CD4-positive, CD25-positive, alpha-beta regulatory T cell (primary cell): ENCODE results near the gene SAMD4A. TPM values are rescaled to one million over a fixed set of nuclear protein-coding genes. Genes with fewer than 3 reads are reported as not detected.

ENCODE experiments used
- ATAC-seq, 2 donors: fragments of 150-1000 bp; cut with Tn5 transposase; one replicate each; pipeline ENCODE4 v1.10.0; 2021; ENCODE audit warnings: low read depth in 2 of 2, moderate number of reproducible peaks in 2 of 2, moderate library complexity in 1 of 2
- DNase-seq, 3 donors: peaks; one replicate each; pipeline versions ENCODE4 v3.0.0 to v3.0.0-alpha.2; 2012 to 2022; ENCODE audit warnings: mixed read lengths in 1 of 3
- H3K27ac ChIP-seq: one replicate; pipeline ENCODE4 v1.7.0; 2013; ENCODE audit warnings: mild to moderate bottlenecking, low read length; ENCODE audit not compliant: insufficient read depth, poor library complexity, severe bottlenecking
- H3K27me3 ChIP-seq: one replicate; pipeline ENCODE4 v1.7.0; 2013; ENCODE audit warnings: low read length; ENCODE audit not compliant: control insufficient read depth, insufficient read depth
- H3K36me3 ChIP-seq: one replicate; pipeline ENCODE4 v1.7.0; 2013; ENCODE audit warnings: mild to moderate bottlenecking, low read length, moderate library complexity; ENCODE audit not compliant: control insufficient read depth, insufficient read depth
- H3K4me1 ChIP-seq: 2 replicates; pipeline ENCODE4 v1.7.0; 2013; ENCODE audit warnings: mild to moderate bottlenecking, low read length; ENCODE audit not compliant: insufficient read depth, control insufficient read depth, poor library complexity, severe bottlenecking
- H3K4me3 ChIP-seq: one replicate; pipeline ENCODE4 v1.7.0; 2013; ENCODE audit warnings: low read depth, mild to moderate bottlenecking, low read length, moderate library complexity
- H3K9me3 ChIP-seq, 2 experiments: 1 replicate in 1 of 2; 2 replicates in 1 of 2; pipeline ENCODE4 v1.7.0; 2013; ENCODE audit warnings: low read length in 2 of 2, mild to moderate bottlenecking in 1 of 2, moderate library complexity in 1 of 2; ENCODE audit not compliant: control insufficient read depth in 2 of 2
- H3K27ac Mint-ChIP-seq, 3 donors: one replicate each; pipeline ENCODE4 v1.8.0; 2020 to 2022; ENCODE audit warnings: mild to moderate bottlenecking in 3 of 3, mixed read lengths in 3 of 3, moderate library complexity in 2 of 3
- H3K27me3 Mint-ChIP-seq: one replicate; pipeline ENCODE4 v1.8.0; 2022; ENCODE audit warnings: mild to moderate bottlenecking, mixed read lengths
- H3K36me3 Mint-ChIP-seq: one replicate; pipeline ENCODE4 v1.8.0; 2020; ENCODE audit warnings: mixed read lengths
- H3K4me1 Mint-ChIP-seq, 4 donors: one replicate each; pipeline ENCODE4 v1.8.0; 2020 to 2022; ENCODE audit warnings: mixed read lengths in 4 of 4, mild to moderate bottlenecking in 1 of 4
- H3K4me3 Mint-ChIP-seq, 4 donors: one replicate each; pipeline ENCODE4 v1.8.0; 2020 to 2022; ENCODE audit warnings: mild to moderate bottlenecking in 4 of 4, mixed read lengths in 4 of 4, moderate library complexity in 3 of 4
- H3K9me3 Mint-ChIP-seq, 7 donors: one replicate each; pipeline ENCODE4 v1.8.0; 2020 to 2022; ENCODE audit warnings: mixed read lengths in 7 of 7, mild to moderate bottlenecking in 3 of 7, moderate library complexity in 2 of 7
- polyA plus RNA-seq, 4 donors: library from polyadenylated mRNA; unstranded; fragments of 300-500 nt; fragmentation: Illumina TruSeq; gene quantifications; one replicate each; pipeline ENCODE4 v1.2.3, GENCODE V29; 2021
- total RNA-seq: library from RNA; stranded (reverse); gene quantifications from one replicate; pipeline ENCODE4 v1.2.3, GENCODE V29; 2022

The SAMD4A gene
- total and polyA plus RNA-seq, 5 donors from 2014 or later = 0.05 to 7.9 (median 0.13) TPM; not detected in 1

- H3K27me3 Mint-ChIP-seq = peaks cover 38% of the 10 kb centered on the region
- H3K4me3 ChIP-seq = no peak overlapping the region
- no peaks in the 10 kb centered on the region for H3K4me1 ChIP-seq
- no peak for DNase-seq
- H3K27ac ChIP-seq = no peak overlapping the region
- no peak overlapping the region for H3K27ac Mint-ChIP-seq
- H3K9me3 ChIP-seq = no peaks in the 10 kb centered on the region
- H3K4me3 Mint-ChIP-seq = no peak overlapping the region
- peaks cover 0 to 2% (median 0%) of the 10 kb centered on the region in 7 donors for H3K9me3 Mint-ChIP-seq
- ATAC-seq = no peak
- H3K4me1 Mint-ChIP-seq = no peaks in the 10 kb centered on the region
- H3K36me3 Mint-ChIP-seq = peaks cover 3% of the 10 kb centered on the region
- no peaks in the 10 kb centered on the region for H3K36me3 ChIP-seq
- no peaks in the 10 kb centered on the region for H3K27me3 ChIP-seq
Observed at GRCh38 chr14:54599966-54600716, 33.2 kb downstream of the SAMD4A start.

DNA sequence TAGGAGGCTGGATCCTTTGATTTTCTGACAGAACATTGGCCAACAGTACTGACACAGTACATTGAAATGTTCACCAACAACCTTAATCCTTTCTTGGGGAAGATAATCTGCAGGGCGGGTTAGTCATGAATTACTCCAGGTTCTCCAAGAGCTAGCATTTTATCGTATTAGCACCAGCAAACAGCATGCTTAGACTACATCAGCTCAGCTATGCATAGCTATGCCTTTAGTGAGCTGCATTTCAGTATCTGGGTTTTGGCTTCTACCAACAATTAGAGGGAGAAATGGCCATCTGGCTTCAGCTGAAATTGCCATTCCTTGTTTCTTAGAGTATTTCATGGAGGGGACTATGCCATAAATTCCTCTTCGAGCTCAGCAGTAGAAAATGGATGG lies 33.8 kb downstream of the SAMD4A start:
- Mint-ChIP-seq H3K4me3 (no peak overlapping the region), H3K36me3 (peaks cover 3% of the 10 kb centered on the region), H3K4me1 (no peaks in the 10 kb centered on the region), H3K9me3 (peaks cover 0 to 2% (median 0%) of the 10 kb centered on the region in 7 donors), H3K27me3 (peaks cover 37% of the 10 kb centered on the region), H3K27ac (no peak overlapping the region)
- DNase-seq (no peak), ATAC-seq (no peak)
- H3K4me1 ChIP-seq = no peaks in the 10 kb centered on the region
- H3K27me3 ChIP-seq = no peaks in the 10 kb centered on the region
- H3K36me3 ChIP-seq = no peaks in the 10 kb centered on the region
- no peak overlapping the region for H3K4me3 ChIP-seq
- H3K9me3 ChIP-seq = no peaks in the 10 kb centered on the region
- no peak overlapping the region for H3K27ac ChIP-seq

GRCh38 chr14:54603362-54603761 lies 36.4 kb downstream of the SAMD4A start:
- Mint-ChIP-seq H3K9me3 (peaks cover 0 to 2% (median 0%) of the 10 kb centered on the region in 7 donors), H3K27ac (no peak overlapping the region), H3K36me3 (peaks cover 3% of the 10 kb centered on the region), H3K27me3 (peaks cover 30% of the 10 kb centered on the region), H3K4me3 (no peak overlapping the region), H3K4me1 (no peaks in the 10 kb centered on the region)
- H3K36me3 ChIP-seq = no peaks in the 10 kb centered on the region
- no peaks in the 10 kb centered on the region for H3K4me1 ChIP-seq
- H3K27ac ChIP-seq = no peak overlapping the region
- H3K9me3 ChIP-seq = no peaks in the 10 kb centered on the region
- ATAC-seq = no peak
- H3K27me3 ChIP-seq = no peaks in the 10 kb centered on the region
- no peak for DNase-seq
- no peak overlapping the region for H3K4me3 ChIP-seq

GRCh38 chr14:54606178-54606577 lies 39.2 kb downstream of the SAMD4A start:
- ATAC-seq (no peak), DNase-seq (no peak)
- Mint-ChIP-seq H3K9me3 (peaks cover 0 to under 1% (median 0%) of the 10 kb centered on the region in 7 donors), H3K4me1 (no peaks in the 10 kb centered on the region), H3K27me3 (peaks cover 31% of the 10 kb centered on the region), H3K4me3 (no peak overlapping the region), H3K36me3 (peaks cover 3% of the 10 kb centered on the region), H3K27ac (no peak overlapping the region)
- Histone ChIP-seq H3K4me3 (no peak overlapping the region), H3K4me1 (no peaks in the 10 kb centered on the region), H3K36me3 (no peaks in the 10 kb centered on the region), H3K27me3 (peaks cover 2% of the 10 kb centered on the region), H3K9me3 (no peaks in the 10 kb centered on the region), H3K27ac (no peak overlapping the region)

- Mint-ChIP-seq H3K4me1 (no peaks in the 10 kb centered on the region), H3K9me3 (no peaks in the 10 kb centered on the region), H3K27me3 (peaks cover 26% of the 10 kb centered on the region), H3K27ac (no peak overlapping the region), H3K36me3 (peaks cover 3% of the 10 kb centered on the region), H3K4me3 (no peak overlapping the region)
- H3K4me1 ChIP-seq = no peaks in the 10 kb centered on the region
- ATAC-seq (no peak), DNase-seq (no peak)
- H3K9me3 ChIP-seq = no peaks in the 10 kb centered on the region
- no peak overlapping the region for H3K4me3 ChIP-seq
- H3K27ac ChIP-seq = no peak overlapping the region
- H3K27me3 ChIP-seq = peaks cover 3% of the 10 kb centered on the region
- H3K36me3 ChIP-seq = no peaks in the 10 kb centered on the region
Observed at GRCh38 chr14:54606631-54607133, 39.8 kb downstream of the SAMD4A start.

DNA sequence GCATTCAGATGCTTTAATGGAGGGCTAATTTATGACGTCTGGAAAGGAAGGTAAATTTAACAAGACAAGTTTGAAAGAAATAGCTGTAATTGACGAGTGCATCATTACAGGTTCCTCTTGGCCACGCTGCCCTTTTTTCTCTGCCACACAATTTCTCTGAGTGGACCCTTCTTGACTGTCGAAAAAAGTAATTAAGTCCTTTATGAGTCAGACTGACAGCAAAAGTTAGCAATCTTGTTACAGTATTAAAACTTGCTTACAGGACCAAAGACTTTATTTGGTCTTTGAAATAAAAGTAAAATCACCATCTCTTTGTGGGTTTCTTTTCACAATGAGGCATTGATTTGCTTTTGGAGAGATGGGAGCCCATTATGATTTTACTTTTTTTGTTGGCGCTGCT lies 42.6 kb downstream of the SAMD4A start:
- no peaks in the 10 kb centered on the region for H3K4me1 ChIP-seq
- H3K27ac ChIP-seq = no peak overlapping the region
- Mint-ChIP-seq H3K9me3 (no peaks in the 10 kb centered on the region), H3K4me1 (no peaks in the 10 kb centered on the region), H3K36me3 (peaks cover 3% of the 10 kb centered on the region), H3K27ac (no peak overlapping the region), H3K27me3 (peaks cover 33% of the 10 kb centered on the region), H3K4me3 (no peak overlapping the region)
- no peak for DNase-seq
- H3K27me3 ChIP-seq = peaks cover 3% of the 10 kb centered on the region
- no peaks in the 10 kb centered on the region for H3K9me3 ChIP-seq
- no peaks in the 10 kb centered on the region for H3K36me3 ChIP-seq
- H3K4me3 ChIP-seq = no peak overlapping the region
- no peak for ATAC-seq

- Mint-ChIP-seq H3K27me3 (peaks cover 33% of the 10 kb centered on the region), H3K4me3 (peak overlapping the region in 2 of 4 donors; percentile 18 to 40), H3K36me3 (peaks cover 3% of the 10 kb centered on the region), H3K9me3 (no peaks in the 10 kb centered on the region), H3K4me1 (no peaks in the 10 kb centered on the region), H3K27ac (no peak overlapping the region)
- H3K27me3 ChIP-seq = peaks cover 3% of the 10 kb centered on the region
- DNase-seq (no peak), ATAC-seq (no peak)
- H3K36me3 ChIP-seq = no peaks in the 10 kb centered on the region
- H3K9me3 ChIP-seq = no peaks in the 10 kb centered on the region
- no peaks in the 10 kb centered on the region for H3K4me1 ChIP-seq
- H3K4me3 ChIP-seq = no peak overlapping the region
- no peak overlapping the region for H3K27ac ChIP-seq
Observed at GRCh38 chr14:54610051-54610977, 43.4 kb downstream of the SAMD4A start.
